HG03469 (cell line): ENCODE measurements around the gene RNF169.
"Not testable (repeated sequence)": the region's sequence is repeated elsewhere in the genome, so short reads cannot be mapped to it uniquely, and the experiment has no call there.

Experiments used
- ATAC-seq: cut with Tn5 transposase; IDR thresholded peaks from one replicate; pipeline ENCODE4 v1.9.1; 2021; ENCODE audit warnings: mild to moderate bottlenecking, moderate library complexity, moderate number of reproducible peaks; ENCODE audit not compliant: unreplicated experiment

The RNF169 gene

DNA sequence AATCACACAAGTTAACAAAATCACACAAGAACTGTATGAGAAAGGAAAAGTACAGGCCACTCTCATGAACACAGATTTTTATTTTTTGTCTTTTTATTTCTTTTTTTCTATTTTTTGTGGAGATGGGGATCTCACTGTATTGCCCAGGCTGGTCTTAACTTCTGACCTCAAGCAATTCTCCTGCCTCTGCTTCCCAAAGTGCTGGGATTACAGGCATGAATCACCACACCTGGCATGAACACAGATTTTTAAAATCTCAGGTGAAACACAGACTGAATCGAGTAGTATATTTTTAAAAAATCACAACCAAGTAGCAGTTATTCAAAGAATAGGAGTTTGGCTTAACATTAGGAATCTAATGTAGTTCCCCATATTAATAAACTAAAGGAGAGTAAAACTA is 18.3 kb downstream of the RNF169 start:
- ATAC-seq, result no peak

DNA sequence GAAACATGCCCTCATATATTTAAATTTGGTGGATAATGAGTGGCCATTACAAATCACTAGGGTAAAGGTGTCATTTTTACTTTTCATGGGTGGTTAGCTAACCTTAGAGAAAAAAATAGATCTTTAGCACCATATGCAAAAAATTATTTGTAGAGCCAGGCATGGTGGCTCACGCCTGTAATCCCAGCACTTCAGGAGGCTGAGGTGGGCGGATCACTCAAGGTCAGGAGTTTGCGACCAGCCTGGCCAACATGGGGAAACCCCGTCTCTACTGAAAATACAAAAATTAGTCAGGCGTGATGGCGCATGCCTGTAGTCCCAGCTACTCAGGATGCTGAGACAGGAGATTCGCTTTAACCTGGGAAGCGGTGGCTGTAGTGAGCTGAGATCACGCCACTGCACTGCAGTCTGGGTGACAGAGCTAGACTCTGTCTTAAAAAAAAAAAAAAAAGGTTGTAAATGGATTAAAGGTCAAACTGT is 19.6 kb downstream of the RNF169 start:
- not testable (repeated sequence) for ATAC-seq

DNA sequence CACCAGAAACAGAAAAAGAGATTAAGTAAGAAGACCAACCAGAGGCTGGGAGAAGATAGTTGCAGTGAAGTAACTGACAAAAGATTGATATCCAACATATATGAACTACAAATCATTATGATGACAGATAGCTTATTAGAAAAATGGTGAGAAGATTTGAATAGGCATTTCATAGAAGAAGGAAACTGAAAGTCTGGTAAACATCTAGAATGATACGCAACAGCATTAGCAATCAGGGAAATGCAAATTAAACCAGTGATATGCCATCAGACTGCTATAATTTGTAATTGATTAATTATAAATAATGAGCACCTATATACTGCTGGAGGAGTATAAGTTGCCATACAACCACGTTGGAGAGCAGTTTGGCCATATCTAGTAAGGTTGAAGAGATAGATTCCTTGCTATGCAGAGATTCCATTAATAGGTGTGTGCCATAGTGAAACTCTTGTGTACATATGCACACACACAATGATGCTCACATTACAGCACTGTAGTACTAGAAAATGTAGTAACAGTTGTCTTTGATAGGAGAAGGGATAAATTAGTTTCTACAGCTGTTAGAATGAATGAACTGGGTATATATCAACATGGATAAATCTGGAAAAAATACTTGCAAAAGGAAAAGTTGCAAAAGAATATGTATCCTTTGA is 20.5 kb downstream of the RNF169 start:
- no peak for ATAC-seq

DNA sequence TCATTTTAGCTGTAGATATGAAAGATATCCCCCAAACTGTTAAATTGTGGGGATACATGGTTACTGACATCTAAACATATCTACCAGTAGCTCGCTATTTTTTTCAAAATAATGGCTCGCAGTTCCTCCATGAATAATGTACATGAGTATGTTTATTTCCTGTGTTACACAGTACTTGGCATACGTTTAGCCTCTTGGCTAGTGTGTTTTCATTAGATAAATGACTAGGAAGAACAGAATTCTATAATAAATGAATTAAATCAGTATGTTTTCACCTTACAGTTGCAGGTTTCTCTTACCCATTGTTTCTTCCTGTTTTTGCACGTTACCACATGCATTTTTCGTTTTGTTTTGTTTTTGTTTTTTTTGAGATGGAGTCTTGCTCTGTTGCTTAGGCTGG is 21.8 kb downstream of the RNF169 start:
- ATAC-seq, result no peak

DNA sequence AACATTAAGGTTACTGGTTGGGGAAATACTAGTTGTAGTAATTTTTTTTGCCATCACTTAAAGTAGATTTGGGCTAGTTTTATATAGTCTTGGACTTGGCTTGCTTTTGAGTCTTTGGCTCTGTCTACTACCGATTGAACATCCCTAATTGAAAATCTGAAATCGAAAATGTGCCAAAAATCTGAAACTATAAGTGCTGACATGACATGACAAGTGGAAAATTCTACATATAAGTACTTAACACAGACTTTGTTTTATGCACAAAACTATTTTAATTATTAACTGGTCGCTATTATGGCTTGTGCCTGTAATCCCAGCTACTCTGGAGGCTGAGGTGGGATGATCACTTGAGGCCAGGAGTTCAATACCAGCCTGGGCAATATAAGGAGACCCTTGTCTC is 22.5 kb downstream of the RNF169 start:
- ATAC-seq, result no peak

DNA sequence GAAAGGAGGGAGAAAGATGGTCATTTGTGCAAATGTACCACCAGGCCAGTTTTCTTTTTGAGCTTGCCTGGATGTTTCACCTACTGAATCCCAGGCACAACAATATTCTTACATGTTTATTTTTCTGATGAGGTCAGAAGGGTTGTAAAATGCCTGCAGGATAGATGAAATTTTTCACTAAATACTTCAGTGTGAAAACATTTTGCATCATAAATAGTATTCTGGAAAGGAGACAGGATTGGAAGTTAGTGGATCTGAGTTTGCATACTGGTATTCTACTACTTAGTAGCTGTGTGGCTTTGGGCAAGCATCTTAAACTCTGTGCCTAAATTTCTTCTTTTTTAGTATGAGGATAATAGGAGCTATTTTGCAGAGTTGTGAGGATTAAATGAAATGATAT is 24.8 kb downstream of the RNF169 start:
- no peak for ATAC-seq

DNA sequence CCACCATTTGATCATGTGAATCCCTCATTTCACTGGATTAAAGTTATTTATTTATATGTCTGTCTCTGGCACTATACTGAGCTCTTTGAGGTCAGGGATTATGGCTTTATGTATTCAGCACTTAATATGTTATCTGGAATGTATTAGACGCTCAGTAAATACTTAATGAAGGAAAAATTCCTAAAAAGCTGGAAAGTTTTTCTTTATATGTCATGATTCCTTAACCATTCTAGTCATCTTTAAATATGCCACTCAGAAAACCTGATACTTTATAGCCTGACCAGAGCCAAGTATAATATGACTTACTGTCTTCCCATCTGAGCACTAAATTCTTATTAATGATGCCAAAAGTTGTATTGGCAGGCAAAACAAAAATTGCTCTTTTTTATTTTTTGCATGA is 27.1 kb downstream of the RNF169 start:
- no peak for ATAC-seq

- ATAC-seq, result no peak
Measured at GRCh38 chr11:74776546-74776945, 27.9 kb downstream of the RNF169 start.

DNA sequence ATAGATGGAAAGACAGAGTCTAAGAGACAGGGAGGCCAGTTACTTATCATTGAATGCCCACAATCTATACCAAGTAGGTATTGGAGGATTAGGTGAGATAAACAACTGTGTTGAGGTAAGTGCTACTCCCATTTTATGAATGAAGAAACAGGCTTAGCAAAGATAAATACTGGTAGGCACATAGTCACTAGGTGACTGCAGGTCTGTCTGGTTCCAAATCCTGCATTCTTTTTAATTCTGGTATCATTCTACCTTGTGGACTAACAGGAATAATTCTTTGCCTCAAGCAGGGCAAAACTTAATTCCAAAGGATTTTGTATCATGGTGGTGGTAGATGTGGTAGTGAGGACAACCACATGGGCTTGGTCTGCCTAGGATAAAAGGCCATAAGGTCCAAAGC is 28.4 kb downstream of the RNF169 start:
- ATAC-seq, result no peak

GRCh38 chr11:74777877-74778276 is 29.2 kb downstream of the RNF169 start:
- ATAC-seq, result no peak

GRCh38 chr11:74778581-74778980 is 29.9 kb downstream of the RNF169 start:
- ATAC-seq, result no peak

DNA sequence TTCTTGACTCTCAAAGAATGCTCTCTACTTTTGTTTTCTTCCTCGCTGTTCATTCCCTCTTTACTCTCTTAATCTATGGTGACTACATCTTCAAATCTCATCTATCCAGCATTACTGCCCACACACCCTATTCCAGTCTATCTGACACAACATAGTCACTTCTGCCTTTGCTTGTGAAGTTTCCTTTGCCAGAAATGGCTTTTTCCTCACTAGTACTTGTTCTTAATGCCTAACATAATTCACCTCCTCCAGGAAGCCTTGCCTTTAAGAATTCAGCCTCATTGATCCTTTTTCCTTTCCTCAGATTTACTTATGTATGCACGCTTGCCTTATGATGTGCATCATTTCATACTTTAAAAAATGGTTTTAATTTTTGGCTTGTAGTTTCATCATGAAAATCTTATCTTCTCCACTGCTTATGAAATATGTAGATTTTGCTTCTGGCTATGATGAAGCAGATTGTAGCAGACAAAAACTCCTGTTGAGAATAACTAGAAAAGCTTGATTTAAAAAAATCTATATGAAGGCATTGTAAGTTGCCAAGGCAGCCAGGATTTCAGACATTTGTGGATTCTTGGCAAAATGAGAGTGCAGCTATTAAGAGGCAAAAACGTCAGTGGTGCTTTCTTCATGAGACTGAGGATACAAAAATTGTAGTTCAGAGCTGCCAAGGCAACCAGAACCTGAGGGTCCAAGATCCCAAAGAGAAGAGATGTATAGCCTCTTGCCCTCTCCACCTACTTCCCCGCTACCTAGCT is 31.8 kb downstream of the RNF169 start:
- ATAC-seq, result no peak

DNA sequence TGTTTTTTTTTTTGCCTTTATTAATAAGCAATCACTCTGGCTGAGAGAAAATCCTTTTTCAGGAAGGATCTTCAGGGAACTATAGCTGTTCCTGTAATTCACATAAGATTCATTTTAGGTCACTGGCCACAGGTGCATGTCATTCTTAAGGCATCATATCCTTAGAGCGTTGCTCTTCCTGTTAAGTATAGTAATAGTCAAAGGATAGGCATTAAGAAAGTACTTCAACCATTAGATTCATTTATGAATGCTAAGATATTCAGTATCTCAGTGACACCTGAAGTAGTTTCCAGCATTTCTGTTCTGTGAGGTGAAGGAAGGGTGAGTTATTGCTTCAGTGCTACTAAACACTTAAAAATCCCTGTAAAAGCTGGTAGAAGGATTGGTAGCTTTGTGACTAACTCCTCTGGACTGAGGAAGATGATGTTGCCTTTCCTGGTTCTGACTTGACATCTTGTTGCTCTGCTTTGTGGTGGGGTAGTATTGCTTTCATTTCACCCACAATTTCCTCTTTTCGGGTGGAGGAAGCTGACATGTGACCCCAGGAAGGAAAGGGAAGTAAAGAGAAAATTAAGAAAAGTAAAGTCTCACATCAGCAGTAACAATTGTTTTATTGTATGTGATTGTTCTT is 34.7 kb downstream of the RNF169 start:
- ATAC-seq, result no peak

DNA sequence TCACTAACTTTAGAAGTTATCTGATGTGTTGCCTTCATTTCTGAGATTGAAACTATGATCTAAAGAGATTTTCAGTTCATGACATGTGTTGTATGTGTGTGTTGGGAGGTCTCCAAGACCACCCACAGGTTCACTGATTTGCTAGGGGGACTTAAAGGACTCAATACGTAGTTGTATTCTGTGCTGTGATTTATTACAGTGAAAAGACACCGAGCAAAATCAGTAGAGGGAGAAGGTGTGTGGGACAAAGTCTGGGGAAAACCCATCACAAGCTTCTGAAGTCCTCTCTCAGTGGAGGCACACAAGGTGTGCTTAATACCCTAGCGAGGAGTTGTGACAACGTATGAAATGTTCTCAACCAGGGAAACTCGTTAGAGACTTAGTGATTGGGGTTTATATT is 35.6 kb downstream of the RNF169 start:
- peak; percentile 46 for ATAC-seq

DNA sequence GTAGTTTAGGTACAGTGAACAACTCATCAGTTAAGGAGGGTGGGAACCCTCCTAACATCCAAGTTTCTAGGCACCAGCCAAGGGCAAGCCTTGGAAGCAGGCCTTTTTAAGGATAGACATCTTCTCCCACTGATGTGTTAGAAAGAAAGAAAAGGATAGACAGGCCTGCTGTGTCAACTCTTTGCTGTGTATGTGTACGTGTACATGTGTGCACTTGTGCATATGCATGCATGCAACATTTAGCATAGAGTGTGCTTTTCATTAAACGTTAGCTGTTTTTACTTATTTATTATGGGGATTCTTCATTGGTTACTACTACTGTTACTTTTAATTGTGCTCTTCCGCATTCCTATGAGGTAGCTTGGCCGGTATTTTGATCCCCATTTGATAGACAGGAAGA is 36.1 kb downstream of the RNF169 start:
- ATAC-seq, result no peak

DNA sequence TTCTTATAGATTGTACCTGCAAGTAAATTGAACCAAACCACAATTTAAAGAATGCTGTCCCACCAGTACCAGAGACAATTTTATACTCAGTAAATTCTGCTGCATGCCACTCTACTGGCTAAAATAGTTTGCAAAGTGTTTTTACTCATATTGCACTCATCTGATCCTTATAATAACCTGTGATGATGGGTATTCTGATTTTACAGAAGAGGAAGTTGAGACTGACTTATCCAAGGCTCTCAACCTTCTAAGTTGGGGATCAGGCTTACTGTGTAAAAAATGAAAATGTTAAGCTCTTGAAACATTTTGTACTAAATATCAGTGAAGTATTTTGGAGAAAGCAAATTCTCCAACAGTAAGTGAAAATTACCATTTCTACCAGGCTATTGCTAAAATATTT is 37.9 kb downstream of the RNF169 start:
- ATAC-seq, result no peak

GRCh38 chr11:74791333-74792100 is 42.9 kb downstream of the RNF169 start:
- no peak for ATAC-seq

DNA sequence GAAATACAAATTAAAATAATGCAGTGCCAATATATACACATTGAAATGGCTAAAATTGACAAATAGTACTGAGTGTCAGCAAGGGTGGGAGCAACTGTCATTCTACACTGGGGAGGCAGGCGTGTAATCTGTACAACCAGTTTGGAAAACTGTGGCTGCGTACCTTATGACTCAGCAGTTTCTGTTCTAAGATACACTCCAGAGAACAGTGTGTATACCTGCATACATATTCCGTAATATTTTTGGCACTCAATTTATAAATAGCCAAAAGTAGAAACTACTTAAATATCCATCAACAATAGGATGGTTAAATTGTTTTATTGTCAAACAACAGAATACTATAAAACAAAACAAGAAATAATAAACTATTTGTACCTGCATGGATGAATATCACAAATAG is 57.6 kb downstream of the RNF169 start:
- no peak for ATAC-seq

DNA sequence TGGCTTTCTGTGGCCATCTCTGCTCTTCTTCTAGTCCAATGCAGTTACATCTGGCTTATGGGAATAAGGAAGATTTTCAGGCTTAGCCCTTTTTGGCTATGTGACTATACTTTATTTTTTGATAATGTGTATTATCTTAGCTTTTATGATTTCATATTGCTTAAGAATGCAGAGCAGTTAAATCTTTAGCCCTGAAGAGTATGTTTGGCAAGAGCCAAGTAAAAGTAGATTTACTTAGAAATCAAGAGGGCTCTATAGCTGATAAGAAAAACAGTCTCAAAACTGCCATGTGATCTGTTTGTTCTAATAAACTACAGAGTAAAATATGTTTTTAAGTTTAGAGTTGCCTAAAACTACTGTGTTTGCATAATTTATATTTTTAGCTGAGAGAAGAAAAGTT is 61.2 kb downstream of the RNF169 start:
- no peak for ATAC-seq

- ATAC-seq, result no peak
Measured at GRCh38 chr11:74815966-74816365, 67.3 kb downstream of the RNF169 start.

DNA sequence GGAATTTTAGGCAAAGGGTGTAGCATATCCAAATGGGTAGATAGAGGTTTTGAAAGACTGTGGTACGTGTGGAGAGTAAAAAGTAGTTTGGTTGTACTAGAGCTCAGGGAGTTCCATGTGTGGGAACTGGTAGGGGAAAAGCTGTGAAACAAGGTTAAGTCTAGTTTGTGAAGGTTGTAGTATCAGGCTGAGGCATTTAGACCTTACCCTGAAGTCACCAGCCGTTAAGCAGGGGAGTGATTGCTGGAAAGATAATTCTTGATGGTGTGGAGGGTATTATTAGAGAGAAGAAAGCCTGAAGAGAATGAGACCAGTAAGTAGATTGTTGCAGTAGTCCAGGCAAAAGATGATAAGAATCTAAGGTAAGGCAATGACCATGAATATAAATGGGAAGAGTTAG is 68.0 kb downstream of the RNF169 start:
- ATAC-seq, result no peak
